Activated CD8-positive, alpha-beta memory T cell treated with anti-CD3 and anti-CD28 coated beads, Interleukin-2, amount 10 ng/mL, durations not matched to agents 7 days and 5 days (primary cell): ENCODE data around the gene RBAK. TPM values are rescaled to one million over a fixed set of nuclear protein-coding genes. Genes with fewer than 3 reads are reported as not detected.
"Not testable (repeated sequence)": the region's sequence is repeated elsewhere in the genome, so short reads cannot be mapped to it uniquely, and the experiment has no call there.

Experiments
- ATAC-seq: fragments of 150-1000 bp; cut with Tn5 transposase; one replicate; pipeline ENCODE4 v1.10.0; 2021; ENCODE audit warnings: moderate library complexity
- CTCF ChIA-PET: fragments of 350-600 bp; sonication (Branson Sonifier 250); formaldehyde crosslinking; loops from one replicate; lab custom pipeline; 2021; ENCODE audit warnings: antibody characterized with exemption; lab: Charles Lee
- DNase-seq: peaks from one replicate; pipeline ENCODE4 v3.0.0-alpha.2; 2020
- H3K27ac Mint-ChIP-seq: one replicate; pipeline ENCODE4 v1.8.0; 2021; ENCODE audit warnings: mild to moderate bottlenecking, mixed read lengths
- H3K27me3 Mint-ChIP-seq: one replicate; pipeline ENCODE4 v1.8.0; 2021; ENCODE audit warnings: mixed read lengths
- H3K36me3 Mint-ChIP-seq: one replicate; pipeline ENCODE4 v1.8.0; 2021; ENCODE audit warnings: mild to moderate bottlenecking, mixed read lengths
- H3K4me1 Mint-ChIP-seq: one replicate; pipeline ENCODE4 v1.8.0; 2021; ENCODE audit warnings: mixed read lengths
- H3K4me3 Mint-ChIP-seq: one replicate; pipeline ENCODE4 v1.8.0; 2021; ENCODE audit warnings: mild to moderate bottlenecking, moderate library complexity, mixed read lengths
- H3K9me3 Mint-ChIP-seq: one replicate; pipeline ENCODE4 v1.8.0; 2022; ENCODE audit warnings: low read depth, mixed read lengths
- total RNA-seq, 2 experiments: library from RNA; stranded (reverse); gene quantifications; one replicate each; pipeline ENCODE4 v1.2.3, GENCODE V29; 2021

RBAK gene
- total RNA-seq, 2 experiments from 2014 or later, result 11.0 to 11.9 TPM

DNA sequence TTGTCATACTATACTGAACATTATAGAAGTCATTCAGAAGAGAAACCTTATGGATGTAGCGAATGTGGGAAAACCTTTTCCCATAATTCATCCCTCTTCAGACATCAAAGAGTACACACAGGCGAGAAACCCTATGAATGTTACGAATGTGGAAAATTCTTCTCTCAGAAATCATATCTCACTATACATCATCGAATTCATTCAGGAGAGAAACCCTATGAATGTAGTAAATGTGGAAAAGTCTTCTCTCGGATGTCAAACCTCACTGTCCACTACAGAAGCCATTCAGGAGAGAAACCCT lies 19.4 kb downstream of the RBAK start:
- Mint-ChIP-seq H3K27me3 (no peaks in the 10 kb centered on the region), H3K4me3 (no peak overlapping the region), H3K4me1 (no peaks in the 10 kb centered on the region), H3K9me3 (peaks cover 63% of the 10 kb centered on the region), H3K36me3 (peaks cover 94% of the 10 kb centered on the region), H3K27ac (no peak overlapping the region)
- CTCF ChIA-PET, result no interaction called here
- ATAC-seq (no peak), DNase-seq (no peak)

GRCh38 chr7:5068521-5068920 lies 22.9 kb downstream of the RBAK start:
- Mint-ChIP-seq H3K27me3 (peaks cover 15% of the 10 kb centered on the region), H3K9me3 (peaks cover 48% of the 10 kb centered on the region), H3K4me1 (peaks cover 7% of the 10 kb centered on the region), H3K36me3 (peaks cover 74% of the 10 kb centered on the region), H3K27ac (no peak overlapping the region), H3K4me3 (no peak overlapping the region)
- CTCF ChIA-PET, result interaction anchor here (0.8 kb wide), 1 partner anchor 12 kb away, joined by 3 read pairs; no protein-coding TSS in a partner anchor
- no peak for DNase-seq
- no peak for ATAC-seq

DNA sequence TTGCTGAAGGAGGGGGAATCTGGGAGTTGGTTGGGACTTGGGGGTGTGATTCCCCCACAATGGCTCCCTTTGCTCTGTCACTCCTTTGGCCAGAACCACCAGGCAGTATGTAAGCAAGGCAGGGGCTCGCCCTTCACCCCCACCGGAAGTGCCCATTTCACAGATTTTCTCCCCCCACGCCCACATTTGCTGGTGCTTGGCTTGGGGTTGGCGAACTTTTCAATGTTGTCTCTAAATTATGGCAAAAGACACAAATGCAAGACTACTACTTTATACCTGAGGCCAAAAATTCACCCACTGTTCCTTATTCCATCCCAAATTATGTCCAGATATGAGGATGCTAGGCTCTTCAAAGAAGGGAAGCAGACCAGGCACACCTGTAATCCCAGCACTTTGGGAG lies 24.5 kb downstream of the RBAK start:
- Mint-ChIP-seq H3K27ac (no peak overlapping the region), H3K4me1 (peaks cover 7% of the 10 kb centered on the region), H3K36me3 (peaks cover 57% of the 10 kb centered on the region), H3K9me3 (peaks cover 34% of the 10 kb centered on the region), H3K27me3 (peaks cover 17% of the 10 kb centered on the region), H3K4me3 (no peak overlapping the region)
- DNase-seq (no peak), ATAC-seq (no peak)
- CTCF ChIA-PET, result interaction anchor here (1.2 kb wide), 1 partner anchor 16 kb away, joined by 3 read pairs; no protein-coding TSS in a partner anchor

DNA sequence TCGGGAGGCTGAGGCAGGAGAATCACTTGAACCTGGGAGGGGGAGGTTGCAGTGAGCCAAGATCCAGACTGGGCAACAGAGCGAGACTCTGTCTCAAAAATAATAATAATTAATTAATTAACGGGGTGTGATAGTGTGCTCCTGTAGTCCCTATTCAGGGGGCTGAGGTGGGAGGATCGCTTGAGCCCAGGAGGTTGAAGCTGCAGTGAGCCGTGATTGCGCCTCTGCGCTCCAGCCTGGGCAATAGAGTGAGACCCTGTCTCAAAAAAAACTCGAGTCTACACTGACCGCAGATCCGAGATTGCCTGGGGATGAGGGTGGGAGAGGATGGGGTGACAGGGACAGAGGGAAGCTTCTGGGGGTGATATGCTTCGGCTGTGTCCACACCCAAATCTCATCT lies 29.5 kb downstream of the RBAK start:
- Mint-ChIP-seq H3K36me3 (peaks cover 11% of the 10 kb centered on the region), H3K4me1 (peaks cover 13% of the 10 kb centered on the region), H3K27me3 (peaks cover 21% of the 10 kb centered on the region)
- not testable (repeated sequence) for H3K4me3 Mint-ChIP-seq, ATAC-seq, H3K9me3 Mint-ChIP-seq, H3K27ac Mint-ChIP-seq, DNase-seq
- CTCF ChIA-PET, result interaction anchor here (0.8 kb wide), 1 partner anchor 101 kb away, joined by 3 read pairs; no protein-coding TSS in a partner anchor

DNA sequence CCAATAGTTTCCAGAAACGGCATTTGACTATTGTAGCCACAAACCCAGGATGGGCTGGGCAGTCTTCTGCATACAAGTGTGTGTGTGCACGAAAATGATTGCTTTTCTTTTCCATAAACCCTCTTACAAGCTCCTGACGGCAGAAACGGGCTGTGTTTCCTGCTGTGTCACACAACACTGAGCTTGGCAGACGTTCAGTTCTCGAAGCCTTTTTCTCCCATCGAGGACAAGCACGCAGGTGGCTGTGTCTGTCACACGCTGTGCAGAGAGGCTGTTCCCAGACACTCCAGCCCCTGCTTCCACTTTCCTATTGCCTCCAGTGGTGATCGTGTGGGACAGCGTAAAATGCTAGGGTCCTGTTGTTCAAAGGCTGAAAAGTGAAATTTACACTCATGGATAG lies 32.1 kb downstream of the RBAK start:
- CTCF ChIA-PET, result no interaction called here
- peaks cover 12% of the 10 kb centered on the region for H3K27me3 Mint-ChIP-seq
- peaks cover 6% of the 10 kb centered on the region for H3K4me1 Mint-ChIP-seq
- H3K4me3 Mint-ChIP-seq, result no peak overlapping the region
- DNase-seq, result no peak
- no peak overlapping the region for H3K27ac Mint-ChIP-seq
- ATAC-seq, result no peak
- H3K9me3 Mint-ChIP-seq, result peaks cover 2% of the 10 kb centered on the region
- H3K36me3 Mint-ChIP-seq, result no peaks in the 10 kb centered on the region

- Mint-ChIP-seq H3K36me3 (no peaks in the 10 kb centered on the region), H3K27me3 (peaks cover 5% of the 10 kb centered on the region), H3K4me3 (no peak overlapping the region), H3K27ac (no peak overlapping the region), H3K9me3 (peaks cover 2% of the 10 kb centered on the region), H3K4me1 (peaks cover 4% of the 10 kb centered on the region)
- CTCF ChIA-PET, result no interaction called here
- ATAC-seq, result no peak
- DNase-seq, result no peak
Observed at GRCh38 chr7:5082806-5083205, 37.1 kb downstream of the RBAK start.

- Mint-ChIP-seq H3K4me1 (peaks cover 2% of the 10 kb centered on the region), H3K4me3 (no peak overlapping the region), H3K36me3 (no peaks in the 10 kb centered on the region), H3K27ac (no peak overlapping the region), H3K9me3 (peaks cover 2% of the 10 kb centered on the region), H3K27me3 (peaks cover 5% of the 10 kb centered on the region)
- CTCF ChIA-PET, result interaction anchor here (1.0 to 5.1 kb wide), 2 partner anchors 109 to 286 kb away, joined by 4 to 49 read pairs; no protein-coding TSS in a partner anchor
- no peak for DNase-seq
- ATAC-seq, result no peak
Observed at GRCh38 chr7:5083311-5083711, 37.7 kb downstream of the RBAK start.

DNA sequence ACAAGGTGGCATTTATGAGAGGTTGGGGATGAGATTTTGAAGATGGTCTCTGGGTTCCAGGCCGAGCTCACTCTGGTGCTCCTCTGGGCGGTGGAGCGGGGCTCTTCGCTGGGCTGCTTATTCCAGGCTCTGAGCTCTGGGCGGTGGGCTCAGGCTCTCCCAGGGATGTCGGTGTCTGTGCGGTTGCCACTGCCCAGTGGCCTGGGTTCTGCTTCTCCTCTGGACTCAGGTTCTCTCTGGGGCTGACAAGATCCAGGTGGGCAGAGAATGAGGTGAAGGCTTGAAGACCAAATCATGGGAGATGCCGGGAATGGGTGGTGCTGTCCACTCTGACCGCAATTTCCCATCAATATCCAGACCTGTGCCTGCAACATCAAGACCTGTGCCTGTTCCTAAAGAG lies 40.6 kb downstream of the RBAK start:
- Mint-ChIP-seq H3K36me3 (no peaks in the 10 kb centered on the region), H3K27me3 (no peaks in the 10 kb centered on the region), H3K4me3 (no peak overlapping the region), H3K4me1 (peaks cover 2% of the 10 kb centered on the region), H3K9me3 (no peaks in the 10 kb centered on the region), H3K27ac (no peak overlapping the region)
- CTCF ChIA-PET, result interaction anchor here (0.6 to 5.1 kb wide), 11 partner anchors 17 to 293 kb away, joined by 3 to 65 read pairs (median 4); no protein-coding TSS in a partner anchor
- ATAC-seq, result no peak
- DNase-seq, result no peak

DNA sequence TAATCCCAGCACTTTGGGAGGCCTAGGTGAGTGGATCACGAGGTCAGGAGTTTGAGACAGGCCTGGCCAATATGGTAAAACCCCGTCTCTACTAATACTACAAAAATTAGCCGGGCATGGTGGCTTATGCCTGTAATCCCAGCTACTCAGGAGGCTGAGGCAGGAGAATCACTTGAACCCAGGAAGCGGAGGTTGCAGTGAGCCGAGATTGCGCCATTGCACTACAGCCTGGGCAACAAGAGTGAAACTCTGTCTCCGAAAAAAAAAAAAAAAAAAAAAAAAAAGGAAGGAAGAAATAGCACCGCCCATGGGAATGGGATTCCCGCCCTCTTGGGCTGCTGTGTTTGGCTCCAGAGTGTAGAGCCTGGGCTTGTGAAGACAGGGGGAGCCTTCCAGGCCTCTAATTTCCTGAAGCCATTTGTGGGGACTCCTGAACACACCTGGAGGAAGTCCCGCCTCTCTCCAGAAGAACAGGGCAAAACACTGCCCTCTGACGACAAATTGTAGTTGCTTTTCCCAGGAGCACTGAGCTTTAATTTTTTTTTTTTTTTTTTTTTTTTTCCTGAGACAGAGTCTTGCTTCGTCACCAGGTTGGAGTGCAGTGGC lies 42.7 kb downstream of the RBAK start:
- not testable (repeated sequence) for H3K27ac Mint-ChIP-seq, H3K36me3 Mint-ChIP-seq, H3K4me3 Mint-ChIP-seq, ATAC-seq, H3K27me3 Mint-ChIP-seq, H3K9me3 Mint-ChIP-seq, DNase-seq, H3K4me1 Mint-ChIP-seq
- CTCF ChIA-PET, result interaction anchor here (1.0 to 5.1 kb wide), 4 partner anchors 9 to 291 kb away, joined by 3 to 65 read pairs (median 26); partner anchors contain the start of gene RADIL

DNA sequence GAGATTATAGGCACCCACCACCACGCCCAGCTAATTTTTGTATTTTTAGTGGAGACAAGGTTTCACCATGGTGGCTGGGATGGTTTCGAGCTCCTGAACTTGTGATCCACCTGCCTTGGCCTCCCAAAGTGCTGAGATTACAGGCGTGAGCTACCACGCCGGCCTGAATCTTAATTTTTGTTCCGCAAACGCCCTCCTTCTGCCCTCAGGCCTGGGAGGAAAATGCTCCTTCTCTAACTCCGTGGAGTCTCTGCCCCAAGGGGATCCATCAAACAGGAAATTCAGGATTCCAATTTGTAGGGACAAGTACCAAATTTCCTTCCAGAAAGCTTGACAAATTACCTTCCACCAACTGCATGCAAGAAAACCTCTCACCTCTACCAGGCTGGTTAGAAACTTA lies 43.2 kb downstream of the RBAK start:
- DNase-seq, result no peak
- Mint-ChIP-seq H3K27me3 (no peaks in the 10 kb centered on the region), H3K4me3 (no peak overlapping the region), H3K36me3 (peaks cover 1% of the 10 kb centered on the region), H3K27ac (no peak overlapping the region), H3K9me3 (peaks cover 2% of the 10 kb centered on the region), H3K4me1 (peaks cover 2% of the 10 kb centered on the region)
- ATAC-seq, result no peak
- CTCF ChIA-PET, result interaction anchor here (1.0 to 4.6 kb wide), 3 partner anchors 9 to 206 kb away, joined by 3 to 65 read pairs (median 4); partner anchors contain the start of gene RADIL

- H3K4me1 Mint-ChIP-seq, result no peaks in the 10 kb centered on the region
- CTCF ChIA-PET, result no interaction called here
- H3K27me3 Mint-ChIP-seq, result no peaks in the 10 kb centered on the region
- DNase-seq (no peak), ATAC-seq (no peak)
- H3K27ac Mint-ChIP-seq, result no peak overlapping the region
- no peak overlapping the region for H3K4me3 Mint-ChIP-seq
- H3K36me3 Mint-ChIP-seq, result peaks cover 5% of the 10 kb centered on the region
- H3K9me3 Mint-ChIP-seq, result peaks cover 12% of the 10 kb centered on the region
Observed at GRCh38 chr7:5093948-5094347, 48.3 kb downstream of the RBAK start.

GRCh38 chr7:5094641-5095040 lies 49.0 kb downstream of the RBAK start:
- ATAC-seq, result no peak
- H3K4me1 Mint-ChIP-seq, result no peaks in the 10 kb centered on the region
- CTCF ChIA-PET, result no interaction called here

GRCh38 chr7:5116359-5116758 lies 70.7 kb downstream of the RBAK start:
- H3K27ac Mint-ChIP-seq, result no peak overlapping the region
- H3K4me3 Mint-ChIP-seq, result no peak overlapping the region
- DNase-seq, result no peak
- no peak for ATAC-seq
- H3K9me3 Mint-ChIP-seq, result no peaks in the 10 kb centered on the region
- H3K27me3 Mint-ChIP-seq, result peaks cover 2% of the 10 kb centered on the region
- no peaks in the 10 kb centered on the region for H3K4me1 Mint-ChIP-seq
- no peaks in the 10 kb centered on the region for H3K36me3 Mint-ChIP-seq
- CTCF ChIA-PET, result interaction anchor here (1.9 kb wide), 1 partner anchor 26 kb away, joined by 6 read pairs; no protein-coding TSS in a partner anchor

More at GRCh38 chr7:5094641-5095040, 49.0 kb downstream of the RBAK start:
- peaks cover 15% of the 10 kb centered on the region for H3K9me3 Mint-ChIP-seq
- H3K27me3 Mint-ChIP-seq, result no peaks in the 10 kb centered on the region
- no peak overlapping the region for H3K27ac Mint-ChIP-seq
- H3K36me3 Mint-ChIP-seq, result peaks cover 5% of the 10 kb centered on the region
- DNase-seq, result no peak
- H3K4me3 Mint-ChIP-seq, result no peak overlapping the region
